ENCODE results near the gene REV3L.

DNA sequence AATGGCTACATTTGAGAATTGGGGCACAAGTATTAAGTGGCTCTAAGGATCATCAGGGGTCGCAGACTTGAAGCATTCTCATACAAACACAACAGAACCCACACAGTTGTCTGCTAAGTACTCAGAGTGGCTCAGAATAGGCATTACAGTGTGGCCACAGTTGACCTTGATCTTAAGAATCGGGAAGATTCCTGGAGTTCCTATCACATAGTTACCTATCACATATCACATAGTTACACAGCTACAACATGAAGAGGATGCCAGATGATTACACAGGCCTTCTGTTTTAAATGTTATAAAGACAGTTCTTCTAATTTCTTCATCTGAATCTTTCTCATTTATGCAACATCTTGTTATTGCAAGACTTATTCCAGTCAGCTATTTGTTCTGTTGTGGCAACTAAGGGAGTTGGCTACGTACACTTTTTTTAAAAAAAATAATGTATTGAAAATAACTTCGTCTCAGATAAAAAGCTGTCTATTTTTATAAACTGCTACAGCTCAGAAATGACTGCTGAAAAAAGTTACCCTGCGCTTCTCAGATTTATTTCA, 129.0 kb downstream of the REV3L start:
- TF ChIP-seq, protein P1, sequence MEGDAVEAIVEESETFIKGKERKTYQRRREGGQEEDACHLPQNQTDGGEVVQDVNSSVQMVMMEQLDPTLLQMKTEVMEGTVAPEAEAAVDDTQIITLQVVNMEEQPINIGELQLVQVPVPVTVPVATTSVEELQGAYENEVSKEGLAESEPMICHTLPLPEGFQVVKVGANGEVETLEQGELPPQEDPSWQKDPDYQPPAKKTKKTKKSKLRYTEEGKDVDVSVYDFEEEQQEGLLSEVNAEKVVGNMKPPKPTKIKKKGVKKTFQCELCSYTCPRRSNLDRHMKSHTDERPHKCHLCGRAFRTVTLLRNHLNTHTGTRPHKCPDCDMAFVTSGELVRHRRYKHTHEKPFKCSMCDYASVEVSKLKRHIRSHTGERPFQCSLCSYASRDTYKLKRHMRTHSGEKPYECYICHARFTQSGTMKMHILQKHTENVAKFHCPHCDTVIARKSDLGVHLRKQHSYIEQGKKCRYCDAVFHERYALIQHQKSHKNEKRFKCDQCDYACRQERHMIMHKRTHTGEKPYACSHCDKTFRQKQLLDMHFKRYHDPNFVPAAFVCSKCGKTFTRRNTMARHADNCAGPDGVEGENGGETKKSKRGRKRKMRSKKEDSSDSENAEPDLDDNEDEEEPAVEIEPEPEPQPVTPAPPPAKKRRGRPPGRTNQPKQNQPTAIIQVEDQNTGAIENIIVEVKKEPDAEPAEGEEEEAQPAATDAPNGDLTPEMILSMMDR (IDR thresholded peaks at IDR 0.05; ENCODE audit: low read depth, low read length): no peak
- no peak for TF ChIP-seq EZH2phosphoT487 (IDR thresholded peaks at IDR 0.05; ENCODE audit: low read depth)

Data from OCI-LY3 (cell line).